GM23338 (cell line): ENCODE measurements around the gene CHD9. TPM values are rescaled to one million over a fixed set of nuclear protein-coding genes. Genes with fewer than 3 reads are reported as not detected.

Experiments used
- ATAC-seq: fragments of 200-7000 bp; cut with Tn5 transposase; 3 replicates; pipeline ENCODE4 v1.9.1; 2020
- DNase-seq: peaks from one replicate; pipeline ENCODE4 v3.0.0-alpha.2; 2015; ENCODE audit warnings: low spot score
- H2AFZ ChIP-seq: fragments of 200-600 bp; sonication (generic); 2 replicates; pipeline ENCODE4 v1.8.0; 2016; ENCODE audit warnings: antibody characterized with exemption, mild to moderate bottlenecking, moderate library complexity
- H3F3A ChIP-seq: fragments of 200-600 bp; sonication (generic); replicated peaks from 2 replicates; pipeline ENCODE4 v1.8.0; 2017; ENCODE audit warnings: antibody characterized with exemption, mixed run types, low read depth
- H3K27ac ChIP-seq: fragments of 200-600 bp; sonication (generic); 2 replicates; pipeline ENCODE4 v1.6.1; 2016; ENCODE audit warnings: low read depth
- H3K27me3 ChIP-seq: fragments of 200-600 bp; sonication (generic); 2 replicates; pipeline ENCODE4 v1.8.0; 2016; ENCODE audit warnings: mild to moderate bottlenecking, mixed run types, moderate library complexity; ENCODE audit not compliant: insufficient read depth
- H3K36me3 ChIP-seq: fragments of 200-600 bp; sonication (generic); 2 replicates; pipeline ENCODE4 v1.8.0; 2016; ENCODE audit warnings: mild to moderate bottlenecking; ENCODE audit not compliant: insufficient read depth
- H3K4me1 ChIP-seq: fragments of 200-600 bp; sonication (generic); 2 replicates; pipeline ENCODE4 v1.8.0; 2016; ENCODE audit warnings: mild to moderate bottlenecking, moderate library complexity; ENCODE audit not compliant: insufficient read depth
- H3K4me2 ChIP-seq: fragments of 200-600 bp; sonication (generic); 2 replicates; pipeline ENCODE4 v1.7.1; 2017; ENCODE audit warnings: mixed run types
- H3K4me3 ChIP-seq: fragments of 200-600 bp; sonication (generic); 2 replicates; pipeline ENCODE4 v1.6.1; 2016; ENCODE audit warnings: mixed run types
- H3K79me2 ChIP-seq: fragments of 200-600 bp; sonication (generic); replicated peaks from 2 replicates; pipeline ENCODE4 v1.8.0; 2017; ENCODE audit warnings: mild to moderate bottlenecking; ENCODE audit not compliant: insufficient read depth
- H3K9me2 ChIP-seq: fragments of 200-600 bp; sonication (generic); 2 replicates; pipeline ENCODE4 v1.8.0; 2017; ENCODE audit not compliant: insufficient read depth
- H4K20me1 ChIP-seq: fragments of 200-600 bp; sonication (generic); replicated peaks from 2 replicates; pipeline ENCODE4 v1.8.0; 2017; ENCODE audit warnings: mild to moderate bottlenecking; ENCODE audit not compliant: insufficient read depth
- H3K27ac Mint-ChIP-seq: 2 replicates; pipeline ENCODE4 v1.8.0; 2020; ENCODE audit warnings: inconsistent platforms, mild to moderate bottlenecking, moderate library complexity, mixed read lengths
- H3K27me3 Mint-ChIP-seq: 3 replicates; pipeline ENCODE4 v1.8.0; 2022; ENCODE audit warnings: low read depth, mild to moderate bottlenecking, moderate library complexity, mixed read lengths, inconsistent platforms; ENCODE audit not compliant: insufficient read depth, poor library complexity
- H3K36me3 Mint-ChIP-seq: 3 replicates; pipeline ENCODE4 v1.8.0; 2021; ENCODE audit warnings: low read depth, mild to moderate bottlenecking, inconsistent platforms, moderate library complexity, mixed read lengths
- H3K4me1 Mint-ChIP-seq: 3 replicates; pipeline ENCODE4 v1.8.0; 2020; ENCODE audit warnings: mild to moderate bottlenecking, inconsistent platforms, mixed read lengths
- H3K4me3 Mint-ChIP-seq: 3 replicates; pipeline ENCODE4 v1.8.0; 2021; ENCODE audit warnings: moderate library complexity, mild to moderate bottlenecking, inconsistent platforms, mixed read lengths
- H3K9me3 Mint-ChIP-seq: 3 replicates; pipeline ENCODE4 v1.8.0; 2020; ENCODE audit warnings: moderate library complexity, mild to moderate bottlenecking, inconsistent platforms, mixed read lengths
- CREB1 ChIP-seq: fragments of 250-450 bp; sonication (Bioruptor Pico); IDR thresholded peaks from 2 replicates; pipeline ENCODE4 v1.5.0; 2020; ENCODE audit warnings: low read depth, mild to moderate bottlenecking, moderate library complexity
- ETS1 ChIP-seq: IDR thresholded peaks from 2 replicates; pipeline ENCODE4 v1.6.1; 2016; ENCODE audit warnings: antibody characterized with exemption
- EZH2 ChIP-seq: fragments of 200-600 bp; sonication (generic); IDR thresholded peaks from one replicate; pipeline ENCODE4 v1.8.0; 2017; ENCODE audit warnings: antibody characterized with exemption, mild to moderate bottlenecking, low read depth; ENCODE audit not compliant: unreplicated experiment
- EZH2phosphoT487 ChIP-seq: fragments of 200-600 bp; sonication (generic); IDR thresholded peaks from one replicate; pipeline ENCODE4 v1.8.1; 2018; ENCODE audit warnings: antibody characterized with exemption; ENCODE audit not compliant: unreplicated experiment
- JUNB ChIP-seq: IDR thresholded peaks from one replicate; pipeline ENCODE4 v1.6.1; 2016; ENCODE audit warnings: antibody characterized with exemption; ENCODE audit not compliant: unreplicated experiment
- NANOG ChIP-seq: IDR thresholded peaks from 2 replicates; pipeline ENCODE4 v1.6.1; 2016; ENCODE audit warnings: antibody characterized with exemption, borderline replicate concordance
- POLR2AphosphoS5 ChIP-seq: IDR thresholded peaks from 2 replicates; pipeline ENCODE4 v1.6.1; 2016; ENCODE audit warnings: antibody characterized with exemption, low read depth
- STAT1 ChIP-seq: IDR thresholded peaks from one replicate; pipeline ENCODE4 v1.6.1; 2016; ENCODE audit warnings: antibody characterized with exemption; ENCODE audit not compliant: unreplicated experiment
- ZNF114 ChIP-seq: fragments of 250-450 bp; sonication (Bioruptor Pico); IDR thresholded peaks from 2 replicates; pipeline ENCODE4 v1.5.0; 2020; ENCODE audit warnings: mild to moderate bottlenecking, moderate library complexity
- ZNF331 ChIP-seq: fragments of 250-450 bp; sonication (Bioruptor Pico); IDR thresholded peaks from 2 replicates; pipeline ENCODE4 v1.5.0; 2020; ENCODE audit warnings: low read depth, mild to moderate bottlenecking, moderate library complexity
- polyA plus RNA-seq: library from polyadenylated mRNA; unstranded; fragments of >200 nt; fragmentation: Nextera tagmentation; extraction: Ambion mirVana; gene quantifications from 2 replicates; pipeline ENCODE4 v1.2.1, GENCODE V29; 2016
- total RNA-seq: library from RNA; depleted of rRNA; stranded (reverse); fragments of >200 nt; shearing (Covaris generic); gene quantifications from 2 replicates; pipeline ENCODE4 v1.2.3, GENCODE V29; 2014
- TF ChIP-seq, protein P1 (sequence below), 2 experiments: fragments of 200-600 bp in 1 of 2; sonication (generic) in 1 of 2; conservative IDR thresholded peaks; 2 replicates each; pipeline versions ENCODE4 v1.5.1 to v1.6.1; 2016 to 2017; ENCODE audit warnings: antibody characterized with exemption in 2 of 2, low read depth in 2 of 2, mild to moderate bottlenecking in 2 of 2, moderate library complexity in 1 of 2
- TF ChIP-seq, protein P2 (sequence below): IDR thresholded peaks from one replicate; pipeline ENCODE4 v1.6.1; 2018; ENCODE audit warnings: antibody characterized with exemption; ENCODE audit not compliant: unreplicated experiment
- TF ChIP-seq, protein P3 (sequence below): fragments of 250-450 bp; sonication (Bioruptor Pico); IDR thresholded peaks from 2 replicates; pipeline ENCODE4 v1.5.0; 2020; ENCODE audit warnings: mild to moderate bottlenecking, moderate library complexity

The CHD9 gene
- total and polyA plus RNA-seq, 2 experiments from 2014 or later = 18.8 to 46.6 TPM

- H3K4me3 ChIP-seq = no peak overlapping the region
- ATAC-seq (peak; percentile 18), DNase-seq (no peak)
- peak overlapping the region; percentile 90 for H3K27ac Mint-ChIP-seq
- H2AFZ ChIP-seq = no peak overlapping the region
- H3K4me3 Mint-ChIP-seq = peak overlapping the region; percentile 55; the same call in 1 of the 3 replicates
- H3K27me3 ChIP-seq = no peaks in the 10 kb centered on the region
- H3K36me3 ChIP-seq = no peaks in the 10 kb centered on the region
- H3K36me3 Mint-ChIP-seq = peaks cover 3% of the 10 kb centered on the region; the same call in 2 of the 3 replicates
- peak overlapping the region; percentile 57 for H3K27ac ChIP-seq
- H3K9me3 Mint-ChIP-seq = no peaks in the 10 kb centered on the region
- no peaks in the 10 kb centered on the region; the same call in 1 of the 2 replicates for H3F3A ChIP-seq
- H3K4me1 Mint-ChIP-seq = peaks cover 53% of the 10 kb centered on the region
- H3K4me1 ChIP-seq = peaks cover 54% of the 10 kb centered on the region
- peaks cover 1% of the 10 kb centered on the region; the same call in 1 of the 2 replicates for H3K79me2 ChIP-seq
- H3K4me2 ChIP-seq = peak overlapping the region; percentile 13
- no peaks in the 10 kb centered on the region for H4K20me1 ChIP-seq
- no peaks in the 10 kb centered on the region for H3K9me2 ChIP-seq
- peaks cover 8% of the 10 kb centered on the region for H3K27me3 Mint-ChIP-seq
- TF ChIP-seq ETS1 (no peak), POLR2AphosphoS5 (no peak), STAT1 (no peak), EZH2phosphoT487 (no peak), ZNF114 (CRISPR knock-in tag) (no peak), NANOG (no peak), CREB1 (CRISPR knock-in tag) (no peak), ZNF331 (CRISPR knock-in tag) (no peak), JUNB (no peak), EZH2 (no peak)
- TF ChIP-seq, protein P1, sequence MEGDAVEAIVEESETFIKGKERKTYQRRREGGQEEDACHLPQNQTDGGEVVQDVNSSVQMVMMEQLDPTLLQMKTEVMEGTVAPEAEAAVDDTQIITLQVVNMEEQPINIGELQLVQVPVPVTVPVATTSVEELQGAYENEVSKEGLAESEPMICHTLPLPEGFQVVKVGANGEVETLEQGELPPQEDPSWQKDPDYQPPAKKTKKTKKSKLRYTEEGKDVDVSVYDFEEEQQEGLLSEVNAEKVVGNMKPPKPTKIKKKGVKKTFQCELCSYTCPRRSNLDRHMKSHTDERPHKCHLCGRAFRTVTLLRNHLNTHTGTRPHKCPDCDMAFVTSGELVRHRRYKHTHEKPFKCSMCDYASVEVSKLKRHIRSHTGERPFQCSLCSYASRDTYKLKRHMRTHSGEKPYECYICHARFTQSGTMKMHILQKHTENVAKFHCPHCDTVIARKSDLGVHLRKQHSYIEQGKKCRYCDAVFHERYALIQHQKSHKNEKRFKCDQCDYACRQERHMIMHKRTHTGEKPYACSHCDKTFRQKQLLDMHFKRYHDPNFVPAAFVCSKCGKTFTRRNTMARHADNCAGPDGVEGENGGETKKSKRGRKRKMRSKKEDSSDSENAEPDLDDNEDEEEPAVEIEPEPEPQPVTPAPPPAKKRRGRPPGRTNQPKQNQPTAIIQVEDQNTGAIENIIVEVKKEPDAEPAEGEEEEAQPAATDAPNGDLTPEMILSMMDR (conservative IDR thresholded peaks at IDR 0.05; ENCODE audit: low read depth in 2 of 2) = no peak
- TF ChIP-seq, protein P2, sequence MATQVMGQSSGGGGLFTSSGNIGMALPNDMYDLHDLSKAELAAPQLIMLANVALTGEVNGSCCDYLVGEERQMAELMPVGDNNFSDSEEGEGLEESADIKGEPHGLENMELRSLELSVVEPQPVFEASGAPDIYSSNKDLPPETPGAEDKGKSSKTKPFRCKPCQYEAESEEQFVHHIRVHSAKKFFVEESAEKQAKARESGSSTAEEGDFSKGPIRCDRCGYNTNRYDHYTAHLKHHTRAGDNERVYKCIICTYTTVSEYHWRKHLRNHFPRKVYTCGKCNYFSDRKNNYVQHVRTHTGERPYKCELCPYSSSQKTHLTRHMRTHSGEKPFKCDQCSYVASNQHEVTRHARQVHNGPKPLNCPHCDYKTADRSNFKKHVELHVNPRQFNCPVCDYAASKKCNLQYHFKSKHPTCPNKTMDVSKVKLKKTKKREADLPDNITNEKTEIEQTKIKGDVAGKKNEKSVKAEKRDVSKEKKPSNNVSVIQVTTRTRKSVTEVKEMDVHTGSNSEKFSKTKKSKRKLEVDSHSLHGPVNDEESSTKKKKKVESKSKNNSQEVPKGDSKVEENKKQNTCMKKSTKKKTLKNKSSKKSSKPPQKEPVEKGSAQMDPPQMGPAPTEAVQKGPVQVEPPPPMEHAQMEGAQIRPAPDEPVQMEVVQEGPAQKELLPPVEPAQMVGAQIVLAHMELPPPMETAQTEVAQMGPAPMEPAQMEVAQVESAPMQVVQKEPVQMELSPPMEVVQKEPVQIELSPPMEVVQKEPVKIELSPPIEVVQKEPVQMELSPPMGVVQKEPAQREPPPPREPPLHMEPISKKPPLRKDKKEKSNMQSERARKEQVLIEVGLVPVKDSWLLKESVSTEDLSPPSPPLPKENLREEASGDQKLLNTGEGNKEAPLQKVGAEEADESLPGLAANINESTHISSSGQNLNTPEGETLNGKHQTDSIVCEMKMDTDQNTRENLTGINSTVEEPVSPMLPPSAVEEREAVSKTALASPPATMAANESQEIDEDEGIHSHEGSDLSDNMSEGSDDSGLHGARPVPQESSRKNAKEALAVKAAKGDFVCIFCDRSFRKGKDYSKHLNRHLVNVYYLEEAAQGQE = no peak
- TF ChIP-seq, protein P3, sequence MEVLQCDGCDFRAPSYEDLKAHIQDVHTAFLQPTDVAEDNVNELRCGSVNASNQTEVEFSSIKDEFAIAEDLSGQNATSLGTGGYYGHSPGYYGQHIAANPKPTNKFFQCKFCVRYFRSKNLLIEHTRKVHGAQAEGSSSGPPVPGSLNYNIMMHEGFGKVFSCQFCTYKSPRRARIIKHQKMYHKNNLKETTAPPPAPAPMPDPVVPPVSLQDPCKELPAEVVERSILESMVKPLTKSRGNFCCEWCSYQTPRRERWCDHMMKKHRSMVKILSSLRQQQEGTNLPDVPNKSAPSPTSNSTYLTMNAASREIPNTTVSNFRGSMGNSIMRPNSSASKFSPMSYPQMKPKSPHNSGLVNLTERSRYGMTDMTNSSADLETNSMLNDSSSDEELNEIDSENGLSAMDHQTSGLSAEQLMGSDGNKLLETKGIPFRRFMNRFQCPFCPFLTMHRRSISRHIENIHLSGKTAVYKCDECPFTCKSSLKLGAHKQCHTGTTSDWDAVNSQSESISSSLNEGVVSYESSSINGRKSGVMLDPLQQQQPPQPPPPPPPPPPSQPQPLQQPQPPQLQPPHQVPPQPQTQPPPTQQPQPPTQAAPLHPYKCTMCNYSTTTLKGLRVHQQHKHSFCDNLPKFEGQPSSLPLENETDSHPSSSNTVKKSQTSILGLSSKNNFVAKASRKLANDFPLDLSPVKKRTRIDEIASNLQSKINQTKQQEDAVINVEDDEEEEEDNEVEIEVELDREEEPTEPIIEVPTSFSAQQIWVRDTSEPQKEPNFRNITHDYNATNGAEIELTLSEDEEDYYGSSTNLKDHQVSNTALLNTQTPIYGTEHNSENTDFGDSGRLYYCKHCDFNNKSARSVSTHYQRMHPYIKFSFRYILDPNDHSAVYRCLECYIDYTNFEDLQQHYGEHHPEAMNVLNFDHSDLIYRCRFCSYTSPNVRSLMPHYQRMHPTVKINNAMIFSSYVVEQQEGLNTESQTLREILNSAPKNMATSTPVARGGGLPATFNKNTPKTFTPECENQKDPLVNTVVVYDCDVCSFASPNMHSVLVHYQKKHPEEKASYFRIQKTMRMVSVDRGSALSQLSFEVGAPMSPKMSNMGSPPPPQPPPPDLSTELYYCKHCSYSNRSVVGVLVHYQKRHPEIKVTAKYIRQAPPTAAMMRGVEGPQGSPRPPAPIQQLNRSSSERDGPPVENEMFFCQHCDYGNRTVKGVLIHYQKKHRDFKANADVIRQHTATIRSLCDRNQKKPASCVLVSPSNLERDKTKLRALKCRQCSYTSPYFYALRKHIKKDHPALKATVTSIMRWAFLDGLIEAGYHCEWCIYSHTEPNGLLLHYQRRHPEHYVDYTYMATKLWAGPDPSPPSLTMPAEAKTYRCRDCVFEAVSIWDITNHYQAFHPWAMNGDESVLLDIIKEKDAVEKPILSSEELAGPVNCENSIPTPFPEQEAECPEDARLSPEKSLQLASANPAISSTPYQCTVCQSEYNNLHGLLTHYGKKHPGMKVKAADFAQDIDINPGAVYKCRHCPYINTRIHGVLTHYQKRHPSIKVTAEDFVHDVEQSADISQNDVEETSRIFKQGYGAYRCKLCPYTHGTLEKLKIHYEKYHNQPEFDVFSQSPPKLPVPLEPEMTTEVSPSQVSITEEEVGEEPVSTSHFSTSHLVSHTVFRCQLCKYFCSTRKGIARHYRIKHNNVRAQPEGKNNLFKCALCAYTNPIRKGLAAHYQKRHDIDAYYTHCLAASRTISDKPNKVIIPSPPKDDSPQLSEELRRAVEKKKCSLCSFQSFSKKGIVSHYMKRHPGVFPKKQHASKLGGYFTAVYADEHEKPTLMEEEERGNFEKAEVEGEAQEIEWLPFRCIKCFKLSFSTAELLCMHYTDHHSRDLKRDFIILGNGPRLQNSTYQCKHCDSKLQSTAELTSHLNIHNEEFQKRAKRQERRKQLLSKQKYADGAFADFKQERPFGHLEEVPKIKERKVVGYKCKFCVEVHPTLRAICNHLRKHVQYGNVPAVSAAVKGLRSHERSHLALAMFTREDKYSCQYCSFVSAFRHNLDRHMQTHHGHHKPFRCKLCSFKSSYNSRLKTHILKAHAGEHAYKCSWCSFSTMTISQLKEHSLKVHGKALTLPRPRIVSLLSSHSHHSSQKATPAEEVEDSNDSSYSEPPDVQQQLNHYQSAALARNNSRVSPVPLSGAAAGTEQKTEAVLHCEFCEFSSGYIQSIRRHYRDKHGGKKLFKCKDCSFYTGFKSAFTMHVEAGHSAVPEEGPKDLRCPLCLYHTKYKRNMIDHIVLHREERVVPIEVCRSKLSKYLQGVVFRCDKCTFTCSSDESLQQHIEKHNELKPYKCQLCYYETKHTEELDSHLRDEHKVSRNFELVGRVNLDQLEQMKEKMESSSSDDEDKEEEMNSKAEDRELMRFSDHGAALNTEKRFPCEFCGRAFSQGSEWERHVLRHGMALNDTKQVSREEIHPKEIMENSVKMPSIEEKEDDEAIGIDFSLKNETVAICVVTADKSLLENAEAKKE (CRISPR knock-in tag) = no peak
Observed at GRCh38 chr16:53090591-53091411, 36.0 kb downstream of the CHD9 start.
